Activated CD4-positive, alpha-beta T cell treated with anti-CD3 and anti-CD28 coated beads, Interleukin-2, amount 50 U/mL, for 24 hours (primary cell): ENCODE results near the gene RFXANK.

ENCODE experiments used
- DNase-seq, 2 donors: peaks; one replicate each; pipeline ENCODE4 v3.0.0-alpha.2; 2020; ENCODE audit warnings: low read depth in 1 of 2, low spot score in 1 of 2

RFXANK gene

GRCh38 chr19:19227217-19227616, 35.2 kb downstream of the RFXANK start:
- no peak for DNase-seq

GRCh38 chr19:19229701-19230100, 37.6 kb downstream of the RFXANK start:
- no peak for DNase-seq

GRCh38 chr19:19230999-19231398, 38.9 kb downstream of the RFXANK start:
- DNase-seq, result no peak

GRCh38 chr19:19232261-19232721, 40.2 kb downstream of the RFXANK start:
- DNase-seq, result no peak

- no peak for DNase-seq
Measured at GRCh38 chr19:19234220-19234816, 42.3 kb downstream of the RFXANK start.

GRCh38 chr19:19236173-19236572, 44.1 kb downstream of the RFXANK start:
- DNase-seq, result no peak

GRCh38 chr19:19238126-19238894, 46.3 kb downstream of the RFXANK start:
- DNase-seq, result no peak

- DNase-seq, result no peak
Measured at GRCh38 chr19:19239675-19240074, 47.6 kb downstream of the RFXANK start.

GRCh38 chr19:19240476-19240875, 48.4 kb downstream of the RFXANK start:
- no peak for DNase-seq

GRCh38 chr19:19250196-19250801, 58.2 kb downstream of the RFXANK start:
- no peak for DNase-seq
